ENCODE results near the gene LNPK. TPM values are rescaled to one million over a fixed set of nuclear protein-coding genes. Genes with fewer than 3 reads are reported as not detected.

LNPK gene
- total RNA-seq, 1 experiment from 2014 or later = 10.3 TPM

GRCh38 chr2:175948191-175948590 is 53.9 kb downstream of the LNPK start:
- Mint-ChIP-seq H3K27ac (no peak overlapping the region), H3K9me3 (no peaks in the 10 kb centered on the region), H3K4me3 (no peak overlapping the region), H3K27me3 (ENCODE audit: low read depth) (no peaks in the 10 kb centered on the region), H3K4me1 (no peaks in the 10 kb centered on the region), H3K36me3 (no peaks in the 10 kb centered on the region)
- TF ChIP-seq AR (CRISPR knock-in tag; IDR thresholded peaks at IDR 0.05) (no peak), ATF6 (CRISPR knock-in tag; IDR thresholded peaks at IDR 0.05) (no peak), ZNF121 (CRISPR knock-in tag; IDR thresholded peaks at IDR 0.05) (no peak), CDX4 (CRISPR knock-in tag; IDR thresholded peaks at IDR 0.05; ENCODE audit: borderline replicate concordance) (no peak), ZNF512 (CRISPR knock-in tag; IDR thresholded peaks at IDR 0.05; ENCODE audit: borderline replicate concordance) (no peak), E2F4 (CRISPR knock-in tag; IDR thresholded peaks at IDR 0.05; ENCODE audit: borderline replicate concordance, low read depth) (no peak), ZBTB43 (CRISPR knock-in tag; IDR thresholded peaks at IDR 0.05) (no peak), CREM (CRISPR knock-in tag; IDR thresholded peaks at IDR 0.05) (no peak), OVOL2 (CRISPR knock-in tag; IDR thresholded peaks at IDR 0.05; ENCODE audit: borderline replicate concordance) (no peak), ZNF263 (CRISPR knock-in tag; IDR thresholded peaks at IDR 0.05; ENCODE audit: low read depth) (no peak), ZNF281 (CRISPR knock-in tag; IDR thresholded peaks at IDR 0.05) (no peak)
- DNase-seq (ENCODE audit: low spot score) (no peak), ATAC-seq (no peak)
- CTCF ChIA-PET = no interaction called here
- POLR2A ChIA-PET = no interaction called here

GRCh38 chr2:175947073-175947472 is 55.0 kb downstream of the LNPK start:
- ATAC-seq (no peak), DNase-seq (ENCODE audit: low spot score) (no peak)
- Mint-ChIP-seq H3K4me3 (no peak overlapping the region), H3K36me3 (0 out of 2 replicates have a peak, but pooled peaks cover 3% of the 10 kb centered on the region), H3K4me1 (no peaks in the 10 kb centered on the region), H3K27ac (no peak overlapping the region), H3K27me3 (ENCODE audit: low read depth) (no peaks in the 10 kb centered on the region), H3K9me3 (peaks cover 3% of the 10 kb centered on the region; the same call in 1 of the 2 replicates)
- POLR2A ChIA-PET = no interaction called here
- CTCF ChIA-PET = no interaction called here
- TF ChIP-seq ZNF317 (CRISPR knock-in tag; IDR thresholded peaks at IDR 0.05; ENCODE audit: borderline replicate concordance, low read depth) (no peak), USF2 (CRISPR knock-in tag; IDR thresholded peaks at IDR 0.05) (no peak), IRF1 (CRISPR knock-in tag; IDR thresholded peaks at IDR 0.05) (no peak), ZNF416 (CRISPR knock-in tag; IDR thresholded peaks at IDR 0.05) (no peak), ATF1 (CRISPR knock-in tag; IDR thresholded peaks at IDR 0.05) (no peak), NR3C1 (CRISPR knock-in tag; conservative IDR thresholded peaks at IDR 0.05; ENCODE audit: low read depth) (no peak), CDX4 (CRISPR knock-in tag; IDR thresholded peaks at IDR 0.05; ENCODE audit: borderline replicate concordance) (no peak), FOXJ3 (CRISPR knock-in tag; IDR thresholded peaks at IDR 0.05; ENCODE audit: borderline replicate concordance) (no peak)

Data from WTC11 (cell line).